H1 (cell line): ENCODE results near the gene SV2B. TPM values are rescaled to one million over a fixed set of nuclear protein-coding genes. Genes with fewer than 3 reads are reported as not detected.

ENCODE experiments used
- JUN ChIP-seq: IDR thresholded peaks from 2 replicates; pipeline ENCODE4 v1.6.1; 2011; ENCODE audit warnings: low read depth, mild to moderate bottlenecking, improper control_type of control experiment, low read length
- SP4 ChIP-seq: IDR thresholded peaks from 2 replicates; pipeline ENCODE4 v1.6.1; 2012; ENCODE audit warnings: low read length, inconsistent platforms
- polyA plus RNA-seq, 7 experiments: library from polyadenylated mRNA; depleted of rRNA in 3 of 7; stranded (reverse) in 5 of 7; unstranded in 2 of 7; fragments of >200 nt in 5 of 7; fragments of 200-250 nt in 2 of 7; gene quantifications; 1 replicate in 5 of 7; 2 replicates in 1 of 7; 4 replicates in 1 of 7; pipeline versions ENCODE4 v1.2.1 to v1.2.3, GENCODE V29; 2011 to 2013; ENCODE audit warnings: missing spikeins in 2 of 7, mixed read lengths in 2 of 7
- total RNA-seq: library from RNA; stranded (reverse); fragmentation: NEBNext Ultra II Directional; extraction: Animal tissue kit (Norgen Biotek cat#: 25700); gene quantifications from 2 replicates; pipeline ENCODE4 v1.2.1, GENCODE V29; 2021

Gene SV2B
- total and polyA plus RNA-seq, 2 of the 8 experiments (the other 6 are each of a cell fraction or from before 2014, with no cell fraction given), result 0.09 to 0.20 TPM

DNA sequence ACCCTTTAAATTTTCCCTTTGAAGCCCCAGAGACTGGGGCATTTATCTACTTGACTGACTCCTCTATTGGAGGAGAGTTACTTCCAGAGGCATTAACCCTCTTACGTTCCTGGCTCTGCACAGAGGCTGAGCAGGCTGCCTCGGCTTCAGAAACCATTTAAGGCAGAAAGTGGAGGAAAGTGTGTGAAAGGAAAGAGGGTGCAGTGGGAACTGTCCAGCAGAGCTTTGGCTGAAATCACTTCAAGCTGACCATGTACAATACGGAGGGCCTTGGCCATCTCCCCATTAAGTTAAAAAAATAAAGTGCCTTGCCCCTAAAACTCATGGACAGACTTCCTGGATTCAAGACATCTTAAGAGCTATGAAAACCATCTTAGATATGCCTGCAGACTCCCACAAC is 238.7 kb downstream of the SV2B start (continued):
- TF ChIP-seq JUN, result no peak
- TF ChIP-seq SP4, result no peak
- TF ChIP-seq, all 59 proteins: peak for 0
